Lower leg skin (tissue), 3 donors: Measurements from ENCODE around the gene URI1.

Experiments used
- CTCF ChIP-seq, 3 donors: fragments of 450-650 bp; IDR thresholded peaks; one replicate each; pipeline ENCODE4 v1.5.1; 2016; ENCODE audit warnings: antibody characterized with exemption in 3 of 3, mild to moderate bottlenecking in 3 of 3, moderate library complexity in 2 of 3
- POLR2A ChIP-seq, 2 donors: fragments of 450-650 bp; IDR thresholded peaks; one replicate each; pipeline ENCODE4 v1.6.1; 2016 to 2017; ENCODE audit warnings: antibody characterized with exemption in 2 of 2, mild to moderate bottlenecking in 1 of 2, moderate library complexity in 1 of 2

GRCh38 chr19:30011051-30011578 is 69.1 kb downstream of the URI1 start:
- TF ChIP-seq CTCF (IDR thresholded peaks at IDR 0.05) (no peak), POLR2A (IDR thresholded peaks at IDR 0.05) (no peak)
